ENCODE measurements around the gene TSR3.

The TSR3 gene

GRCh38 chr16:1313721-1314369 lies 37.8 kb downstream of the TSR3 start:
- no peak for TF ChIP-seq L3MBTL2 (conservative IDR thresholded peaks at IDR 0.05)
- TF ChIP-seq TARDBP (IDR thresholded peaks at IDR 0.05): no peak
- TF ChIP-seq ARNT (IDR thresholded peaks at IDR 0.05): no peak
- no peak for TF ChIP-seq FOXM1 (IDR thresholded peaks at IDR 0.05; ENCODE audit: borderline replicate concordance)
- no peak for TF ChIP-seq CTBP1 (IDR thresholded peaks at IDR 0.05; ENCODE audit: borderline replicate concordance)
- no peak for TF ChIP-seq HDGF (IDR thresholded peaks at IDR 0.05; ENCODE audit: borderline replicate concordance)
- TF ChIP-seq FOXA1 (IDR thresholded peaks at IDR 0.05): no peak
- TF ChIP-seq BHLHE40 (IDR thresholded peaks at IDR 0.05; ENCODE audit: borderline replicate concordance): no peak
- no peak for TF ChIP-seq ZNF384 (IDR thresholded peaks at IDR 0.05)
- CTCF ChIA-PET: no interaction called here
- DNase-seq (ENCODE audit: extremely low spot score): no peak
- POLR2A ChIA-PET: no interaction called here

GRCh38 chr16:1312903-1313302 lies 38.8 kb downstream of the TSR3 start:
- ChIA-PET POLR2A (no interaction called here), CTCF (no interaction called here)
- TF ChIP-seq TARDBP (IDR thresholded peaks at IDR 0.05) (no peak), L3MBTL2 (conservative IDR thresholded peaks at IDR 0.05) (no peak), HDGF (IDR thresholded peaks at IDR 0.05; ENCODE audit: borderline replicate concordance) (no peak), ARNT (IDR thresholded peaks at IDR 0.05) (no peak), SP1 (IDR thresholded peaks at IDR 0.05) (no peak), BHLHE40 (IDR thresholded peaks at IDR 0.05; ENCODE audit: borderline replicate concordance) (no peak), CTBP1 (IDR thresholded peaks at IDR 0.05; ENCODE audit: borderline replicate concordance) (no peak), FOXA1 (IDR thresholded peaks at IDR 0.05) (no peak), FOXK2 (IDR thresholded peaks at IDR 0.05) (no peak), ELF4 (IDR thresholded peaks at IDR 0.05) (no peak)
- DNase-seq (ENCODE audit: extremely low spot score): no peak

- TF ChIP-seq FOXK2 (IDR thresholded peaks at IDR 0.05): no peak
- TF ChIP-seq BHLHE40 (IDR thresholded peaks at IDR 0.05; ENCODE audit: borderline replicate concordance): no peak
- no peak for TF ChIP-seq FOXA1 (IDR thresholded peaks at IDR 0.05)
- TF ChIP-seq FOXM1 (IDR thresholded peaks at IDR 0.05; ENCODE audit: borderline replicate concordance): no peak
- no peak for TF ChIP-seq CTBP1 (IDR thresholded peaks at IDR 0.05; ENCODE audit: borderline replicate concordance)
- no peak for TF ChIP-seq L3MBTL2 (conservative IDR thresholded peaks at IDR 0.05)
- TF ChIP-seq SUZ12 (IDR thresholded peaks at IDR 0.05): no peak
- no peak for TF ChIP-seq PKNOX1 (IDR thresholded peaks at IDR 0.05)
- TF ChIP-seq LEF1 (IDR thresholded peaks at IDR 0.05; ENCODE audit: borderline replicate concordance): no peak
- TF ChIP-seq SP1 (IDR thresholded peaks at IDR 0.05): no peak
- TF ChIP-seq HDGF (IDR thresholded peaks at IDR 0.05; ENCODE audit: borderline replicate concordance): no peak
- no peak for TF ChIP-seq ZNF384 (IDR thresholded peaks at IDR 0.05)
- POLR2A ChIA-PET: no interaction called here
- DNase-seq (ENCODE audit: extremely low spot score): no peak
- CTCF ChIA-PET: no interaction called here
These were observed 39.2 kb downstream of the TSR3 start for GRCh38 chr16:1312467-1312816.

- no peak for DNase-seq (ENCODE audit: extremely low spot score)
- ChIA-PET POLR2A (no interaction called here), CTCF (no interaction called here)
- TF ChIP-seq HDGF (IDR thresholded peaks at IDR 0.05; ENCODE audit: borderline replicate concordance) (no peak), LEF1 (IDR thresholded peaks at IDR 0.05; ENCODE audit: borderline replicate concordance) (no peak), ZNF384 (IDR thresholded peaks at IDR 0.05) (no peak), FOXM1 (IDR thresholded peaks at IDR 0.05; ENCODE audit: borderline replicate concordance) (no peak), SP1 (IDR thresholded peaks at IDR 0.05) (no peak), FOXA1 (IDR thresholded peaks at IDR 0.05) (no peak)
These were observed 39.8 kb downstream of the TSR3 start for GRCh38 chr16:1311738-1312466.

- DNase-seq (ENCODE audit: extremely low spot score): no peak
- TF ChIP-seq FOXM1 (IDR thresholded peaks at IDR 0.05; ENCODE audit: borderline replicate concordance): no peak
- no peak for TF ChIP-seq NFRKB (IDR thresholded peaks at IDR 0.05)
- no peak for TF ChIP-seq ELF4 (IDR thresholded peaks at IDR 0.05)
- no peak for TF ChIP-seq ZNF384 (IDR thresholded peaks at IDR 0.05)
- TF ChIP-seq ARNT (IDR thresholded peaks at IDR 0.05): no peak
- no peak for TF ChIP-seq FOXK2 (IDR thresholded peaks at IDR 0.05)
- TF ChIP-seq BHLHE40 (IDR thresholded peaks at IDR 0.05; ENCODE audit: borderline replicate concordance): no peak
- no peak for TF ChIP-seq LEF1 (IDR thresholded peaks at IDR 0.05; ENCODE audit: borderline replicate concordance)
- ChIA-PET CTCF (no interaction called here), POLR2A (no interaction called here)
These were observed 40.4 kb downstream of the TSR3 start for GRCh38 chr16:1311212-1311737.

- ChIA-PET CTCF (no interaction called here), POLR2A (no interaction called here)
- TF ChIP-seq ZNF384 (IDR thresholded peaks at IDR 0.05): no peak
- TF ChIP-seq CTBP1 (IDR thresholded peaks at IDR 0.05; ENCODE audit: borderline replicate concordance): no peak
- TF ChIP-seq NFRKB (IDR thresholded peaks at IDR 0.05): no peak
- no peak for TF ChIP-seq SUZ12 (IDR thresholded peaks at IDR 0.05)
- TF ChIP-seq FOXM1 (IDR thresholded peaks at IDR 0.05; ENCODE audit: borderline replicate concordance): no peak
- no peak for TF ChIP-seq FOXA1 (IDR thresholded peaks at IDR 0.05)
- TF ChIP-seq TARDBP (IDR thresholded peaks at IDR 0.05): no peak
- TF ChIP-seq PKNOX1 (IDR thresholded peaks at IDR 0.05): no peak
- TF ChIP-seq LEF1 (IDR thresholded peaks at IDR 0.05; ENCODE audit: borderline replicate concordance): no peak
- no peak for TF ChIP-seq SP1 (IDR thresholded peaks at IDR 0.05)
- no peak for TF ChIP-seq L3MBTL2 (conservative IDR thresholded peaks at IDR 0.05)
- no peak for TF ChIP-seq FOXK2 (IDR thresholded peaks at IDR 0.05)
- no peak for TF ChIP-seq HDGF (IDR thresholded peaks at IDR 0.05; ENCODE audit: borderline replicate concordance)
- no peak for TF ChIP-seq ELF4 (IDR thresholded peaks at IDR 0.05)
- TF ChIP-seq BHLHE40 (IDR thresholded peaks at IDR 0.05; ENCODE audit: borderline replicate concordance): no peak
- TF ChIP-seq ARNT (IDR thresholded peaks at IDR 0.05): no peak
- DNase-seq (ENCODE audit: extremely low spot score): no peak
These were observed 40.9 kb downstream of the TSR3 start for GRCh38 chr16:1310832-1311200.
